Peyer's patch (tissue), 4 donors: ENCODE measurements around the gene ADGRB3.
"Not testable (repeated sequence)": the region's sequence is repeated elsewhere in the genome, so short reads cannot be mapped to it uniquely, and the experiment has no call there.

Source experiments
- POLR2A ChIP-seq, 2 donors: fragments of 450-650 bp; IDR thresholded peaks; one replicate each; pipeline ENCODE4 v1.5.1; 2017; ENCODE audit warnings: antibody characterized with exemption in 2 of 2, mild to moderate bottlenecking in 2 of 2, moderate library complexity in 2 of 2
- TF ChIP-seq, protein P1 (sequence below), 6 experiments: fragments of 450-650 bp in 4 of 6; fragments of 200-600 bp in 2 of 6; sonication (generic) in 1 of 6; IDR thresholded peaks; one replicate each; pipeline ENCODE4 v1.5.1; 2017 to 2019; ENCODE audit warnings: antibody characterized with exemption in 6 of 6, mild to moderate bottlenecking in 3 of 6, moderate library complexity in 1 of 6

GRCh38 chr6:69121461-69122406, 486.7 kb downstream of the ADGRB3 start:
- TF ChIP-seq, protein P1, sequence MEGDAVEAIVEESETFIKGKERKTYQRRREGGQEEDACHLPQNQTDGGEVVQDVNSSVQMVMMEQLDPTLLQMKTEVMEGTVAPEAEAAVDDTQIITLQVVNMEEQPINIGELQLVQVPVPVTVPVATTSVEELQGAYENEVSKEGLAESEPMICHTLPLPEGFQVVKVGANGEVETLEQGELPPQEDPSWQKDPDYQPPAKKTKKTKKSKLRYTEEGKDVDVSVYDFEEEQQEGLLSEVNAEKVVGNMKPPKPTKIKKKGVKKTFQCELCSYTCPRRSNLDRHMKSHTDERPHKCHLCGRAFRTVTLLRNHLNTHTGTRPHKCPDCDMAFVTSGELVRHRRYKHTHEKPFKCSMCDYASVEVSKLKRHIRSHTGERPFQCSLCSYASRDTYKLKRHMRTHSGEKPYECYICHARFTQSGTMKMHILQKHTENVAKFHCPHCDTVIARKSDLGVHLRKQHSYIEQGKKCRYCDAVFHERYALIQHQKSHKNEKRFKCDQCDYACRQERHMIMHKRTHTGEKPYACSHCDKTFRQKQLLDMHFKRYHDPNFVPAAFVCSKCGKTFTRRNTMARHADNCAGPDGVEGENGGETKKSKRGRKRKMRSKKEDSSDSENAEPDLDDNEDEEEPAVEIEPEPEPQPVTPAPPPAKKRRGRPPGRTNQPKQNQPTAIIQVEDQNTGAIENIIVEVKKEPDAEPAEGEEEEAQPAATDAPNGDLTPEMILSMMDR (IDR thresholded peaks at IDR 0.05): not testable (repeated sequence)
- not testable (repeated sequence) for TF ChIP-seq POLR2A (IDR thresholded peaks at IDR 0.05)
